HL-60 (cell line): ENCODE results near the gene KCNH8.
A peak's percentile ranks its signal among the peaks of the same experiment; 100 is the strongest.

ENCODE experiments used
- DNase-seq, 2 experiments: peaks; one replicate each; pipeline ENCODE4 v3.0.0-alpha.2; 2010 to 2020; ENCODE audit warnings: low read depth in 1 of 2, low spot score in 1 of 2
- H3K27ac ChIP-seq: fragments of 250-450 bp; sonication (Bioruptor Pico); replicated peaks from 2 replicates; pipeline ENCODE4 v1.5.1; 2020; ENCODE audit warnings: mild to moderate bottlenecking, moderate library complexity
- H3K27me3 ChIP-seq: fragments of 250-450 bp; sonication (Bioruptor Pico); 2 replicates; pipeline ENCODE4 v1.5.1; 2021; ENCODE audit warnings: mild to moderate bottlenecking, moderate library complexity; ENCODE audit not compliant: insufficient read depth, poor library complexity, severe bottlenecking
- H3K4me3 ChIP-seq: replicated peaks from 2 replicates; pipeline ENCODE4 v1.5.1; 2011; ENCODE audit warnings: mild to moderate bottlenecking, control low read depth, low read length; ENCODE audit not compliant: insufficient read depth
- CTCF ChIP-seq: IDR thresholded peaks from one replicate; pipeline ENCODE4 v1.5.1; 2011; ENCODE audit warnings: low read length, control low read depth, inconsistent platforms; ENCODE audit not compliant: insufficient read depth
- GABPA ChIP-seq: IDR thresholded peaks from 2 replicates; pipeline ENCODE4 v1.6.1; 2012; ENCODE audit warnings: low read depth
- POLR2AphosphoS5 ChIP-seq: IDR thresholded peaks from 2 replicates; pipeline ENCODE4 v1.6.1; 2012; ENCODE audit warnings: low read depth
- REST ChIP-seq: IDR thresholded peaks from 2 replicates; pipeline ENCODE4 v1.6.1; 2012; ENCODE audit warnings: low read depth; ENCODE audit not compliant: insufficient replicate concordance
- SPI1 ChIP-seq: IDR thresholded peaks from 2 replicates; pipeline ENCODE4 v1.6.1; 2012; ENCODE audit warnings: low read depth, mild to moderate bottlenecking, borderline replicate concordance

Gene KCNH8

GRCh38 chr3:19254189-19254588, 105.9 kb downstream of the KCNH8 start:
- TF ChIP-seq CTCF (no peak), SPI1 (peak; percentile 84)

GRCh38 chr3:19254784-19255338, 106.6 kb downstream of the KCNH8 start:
- no peak for DNase-seq
- Histone ChIP-seq H3K27me3 (no peaks in the 10 kb centered on the region), H3K27ac (peak overlapping the region; percentile 38), H3K4me3 (no peak overlapping the region)
- TF ChIP-seq GABPA = no peak
- TF ChIP-seq SPI1 = no peak
- no peak for TF ChIP-seq CTCF
- TF ChIP-seq POLR2AphosphoS5 = no peak
- no peak for TF ChIP-seq REST

More at GRCh38 chr3:19254189-19254588, 105.9 kb downstream of the KCNH8 start:
- DNase-seq = peak in 1 of 2 experiments; percentile 3
- H3K27me3 ChIP-seq = no peaks in the 10 kb centered on the region
- no peak overlapping the region for H3K4me3 ChIP-seq
- peak overlapping the region; percentile 38 for H3K27ac ChIP-seq

GRCh38 chr3:19256313-19256712, 108.0 kb downstream of the KCNH8 start:
- TF ChIP-seq SPI1 (no peak), POLR2AphosphoS5 (no peak), GABPA (no peak), REST (no peak), CTCF (no peak)
- no peak for DNase-seq
- H3K4me3 ChIP-seq = no peak overlapping the region
- H3K27me3 ChIP-seq = no peaks in the 10 kb centered on the region
- H3K27ac ChIP-seq = no peak overlapping the region

- Histone ChIP-seq H3K4me3 (no peak overlapping the region), H3K27ac (no peak overlapping the region), H3K27me3 (no peaks in the 10 kb centered on the region)
- TF ChIP-seq POLR2AphosphoS5 (no peak), GABPA (no peak), CTCF (no peak), REST (no peak), SPI1 (no peak)
- DNase-seq = no peak
These were observed 115.3 kb downstream of the KCNH8 start for GRCh38 chr3:19263606-19264005.
